ENCODE data around the gene CD109. TPM values are rescaled to one million over a fixed set of nuclear protein-coding genes. Genes with fewer than 3 reads are reported as not detected.
"Not testable (repeated sequence)": the region's sequence is repeated elsewhere in the genome, so short reads cannot be mapped to it uniquely, and the experiment has no call there.

Gene CD109
- total and polyA plus RNA-seq, 2 of the 4 experiments (the other 2 are of a cell fraction) = 3.6 to 5.0 TPM

DNA sequence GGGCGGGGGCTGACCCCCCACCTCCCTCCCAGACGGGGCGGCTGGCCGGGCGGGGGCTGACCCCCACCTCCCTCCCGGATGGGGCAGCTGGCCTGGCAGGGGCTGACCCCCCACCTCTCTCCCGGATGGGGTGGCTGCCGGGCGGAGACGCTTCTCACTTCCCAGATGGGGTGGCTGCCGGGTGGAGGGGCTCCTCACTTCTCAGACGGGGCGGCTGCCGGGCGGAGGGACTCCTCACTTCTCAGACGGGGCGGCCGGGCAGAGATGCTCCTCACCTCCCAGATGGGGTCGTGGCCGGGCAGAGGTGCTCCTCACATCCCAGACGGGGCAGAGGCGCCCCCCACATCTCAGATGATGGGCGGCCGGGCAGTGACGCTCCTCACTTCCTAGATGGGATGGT is 155.0 kb downstream of the CD109 start:
- H3K4me3 ChIP-seq (ENCODE audit: insufficient read depth, low read depth, low read length); H3K56ac ChIP-seq (ENCODE audit: extremely low read depth, insufficient read depth, low read length); H2BK120ac ChIP-seq (ENCODE audit: low read depth, low read length); H2AK5ac ChIP-seq (ENCODE audit: low read depth, low read length); H4K5ac ChIP-seq (ENCODE audit: low read depth, low read length); DNase-seq; H3K36me3 ChIP-seq (ENCODE audit: control insufficient read depth, insufficient read depth, low read length); H3K79me1 ChIP-seq (ENCODE audit: low read depth in 1 of 2, low read length in 2 of 2); ATAC-seq (ENCODE audit: low read depth); H3K9me1 ChIP-seq (ENCODE audit: insufficient read depth, low read length); H4K91ac ChIP-seq (ENCODE audit: insufficient read depth, low read depth, low read length); H2AK9ac ChIP-seq (replicated peaks; ENCODE audit: low read depth, low read length, poor library complexity); CTCF ChIA-PET; H2BK5ac ChIP-seq (ENCODE audit: low read depth, low read length, poor library complexity, severe bottlenecking); H4K8ac ChIP-seq (ENCODE audit: low read depth in 2 of 2, low read length in 2 of 2); H3K4me1 ChIP-seq (ENCODE audit: control insufficient read depth, insufficient read depth, low read length); dilution Hi-C loops (cut with HindIII; ENCODE audit: low sequenced_read_pairs, unreplicated experiment); H4K20me1 ChIP-seq (ENCODE audit: insufficient read depth, low read length); H3K9ac ChIP-seq (ENCODE audit: low read depth, low read length); H2BK20ac ChIP-seq (ENCODE audit: low read depth, low read length); H3K4ac ChIP-seq (ENCODE audit: low read depth, low read length); H3K27me3 ChIP-seq (ENCODE audit: control insufficient read depth, insufficient read depth, low read length); H2BK15ac ChIP-seq (ENCODE audit: low read depth, low read length); H3K4me2 ChIP-seq (ENCODE audit: low read depth, low read length); POLR2A ChIA-PET (ENCODE audit: unreplicated experiment); H3K9me3 ChIP-seq (ENCODE audit: control insufficient read depth, insufficient read depth, low read length); H3K27ac ChIP-seq (ENCODE audit: insufficient read depth, low read length); intact Hi-C loops (cut with micrococcal nuclease); H3K14ac ChIP-seq (replicated peaks; ENCODE audit: low read depth, low read length); H3K18ac ChIP-seq (ENCODE audit: low read depth, low read length); H2AFZ ChIP-seq (replicated peaks; ENCODE audit: low read length, poor library complexity); H3K23ac ChIP-seq (ENCODE audit: low read depth, low read length); BruUV-seq (replicated peaks): not testable (repeated sequence)
- WGBS, 2 experiments (ENCODE audit: extremely low coverage in 2 of 2, insufficient read length in 1 of 2) = 80% methylated on average over 1 of the region's 25 CpGs; no CpG with 5 or more reads in 1 of the 2 experiments
- in situ Hi-C loops (cut with MboI; ENCODE audit: low sequenced_read_pairs) = loop anchor here (10.0 kb wide), 1 partner anchor 1364 kb away; no protein-coding TSS in a partner anchor

All from IMR-90 (cell line).